ENCODE measurements around the gene TEX38.
"Not testable (repeated sequence)": the region's sequence is repeated elsewhere in the genome, so short reads cannot be mapped to it uniquely, and the experiment has no call there.

TEX38 gene

GRCh38 chr1:46654698-46655097 is 17.0 kb upstream of the TEX38 start:
- in situ Hi-C loops (cut with MboI; ENCODE audit: low sequenced_read_pairs), result not testable (repeated sequence)

GRCh38 chr1:46655848-46656247 is 15.8 kb upstream of the TEX38 start:
- in situ Hi-C loops (cut with MboI; ENCODE audit: low sequenced_read_pairs), result no loop called here

- in situ Hi-C loops (cut with MboI; ENCODE audit: low sequenced_read_pairs), result no loop called here
These were observed 15.0 kb upstream of the TEX38 start for GRCh38 chr1:46656643-46657042.

GRCh38 chr1:46657775-46658174 is 13.9 kb upstream of the TEX38 start:
- in situ Hi-C loops (cut with MboI; ENCODE audit: low sequenced_read_pairs), result no loop called here

GRCh38 chr1:46659307-46659870 is 12.3 kb upstream of the TEX38 start:
- in situ Hi-C loops (cut with MboI; ENCODE audit: low sequenced_read_pairs), result no loop called here

- in situ Hi-C loops (cut with MboI; ENCODE audit: low sequenced_read_pairs), result not testable (repeated sequence)
These were observed 11.5 kb upstream of the TEX38 start for GRCh38 chr1:46660116-46660515.

GRCh38 chr1:46662919-46663318 is 8.7 kb upstream of the TEX38 start:
- in situ Hi-C loops (cut with MboI; ENCODE audit: low sequenced_read_pairs), result not testable (repeated sequence)

- in situ Hi-C loops (cut with MboI; ENCODE audit: low sequenced_read_pairs), result no loop called here
These were observed 5.7 kb upstream of the TEX38 start for GRCh38 chr1:46665983-46666382.

- in situ Hi-C loops (cut with MboI; ENCODE audit: low sequenced_read_pairs), result no loop called here
These were observed 3.6 kb upstream of the TEX38 start, which contains the start of gene ATPAF1 for GRCh38 chr1:46667782-46668760. ATPAF1 (minus strand) TSS chr1:46668364; CDS start chr1:46668322, 42 bp downstream.

GRCh38 chr1:46670134-46670533 is 1.5 kb upstream of the TEX38 start:
- in situ Hi-C loops (cut with MboI; ENCODE audit: low sequenced_read_pairs), result no loop called here

GRCh38 chr1:46672696-46673095 is 1.0 kb downstream of the TEX38 start:
- in situ Hi-C loops (cut with MboI; ENCODE audit: low sequenced_read_pairs), result no loop called here

- in situ Hi-C loops (cut with MboI; ENCODE audit: low sequenced_read_pairs), result no loop called here
These were observed 2.1 kb downstream of the TEX38 start for GRCh38 chr1:46673749-46674182.

- in situ Hi-C loops (cut with MboI; ENCODE audit: low sequenced_read_pairs), result no loop called here
These were observed 4.1 kb downstream of the TEX38 start for GRCh38 chr1:46675549-46676314.

GRCh38 chr1:46676531-46676930 is 4.9 kb downstream of the TEX38 start:
- in situ Hi-C loops (cut with MboI; ENCODE audit: low sequenced_read_pairs), result no loop called here

- in situ Hi-C loops (cut with MboI; ENCODE audit: low sequenced_read_pairs), result no loop called here
These were observed 5.7 kb downstream of the TEX38 start for GRCh38 chr1:46677339-46677738.

GRCh38 chr1:46679789-46680573 is 8.3 kb downstream of the TEX38 start:
- in situ Hi-C loops (cut with MboI; ENCODE audit: low sequenced_read_pairs), result loop anchor here (10.0 kb wide), 1 partner anchor 65 kb away; no protein-coding TSS in a partner anchor

GRCh38 chr1:46681333-46682034 is 9.8 kb downstream of the TEX38 start:
- in situ Hi-C loops (cut with MboI; ENCODE audit: low sequenced_read_pairs), result loop anchor here (10.0 kb wide), 1 partner anchor 63 kb away; no protein-coding TSS in a partner anchor

- in situ Hi-C loops (cut with MboI; ENCODE audit: low sequenced_read_pairs), result loop anchor here (10.0 kb wide), 1 partner anchor 63 kb away; no protein-coding TSS in a partner anchor
These were observed 10.4 kb downstream of the TEX38 start for GRCh38 chr1:46682064-46682463.

- in situ Hi-C loops (cut with MboI; ENCODE audit: low sequenced_read_pairs), result loop anchor here (10.0 kb wide), 1 partner anchor 60 kb away; no protein-coding TSS in a partner anchor
These were observed 13.0 kb downstream of the TEX38 start for GRCh38 chr1:46684670-46685069.

All from HL-60/S4 treated with retinoic acid at 250 ng/mL for 4 days and 3 days (cell line).